ENCODE measurements around the gene HIP1.
"Not testable (repeated sequence)": the region's sequence is repeated elsewhere in the genome, so short reads cannot be mapped to it uniquely, and the experiment has no call there.

Gene HIP1

GRCh38 chr7:75712517-75713361 lies 26.0 kb downstream of the HIP1 start:
- no peak for DNase-seq

GRCh38 chr7:75711656-75712514 lies 26.9 kb downstream of the HIP1 start:
- DNase-seq: no peak

- DNase-seq: no peak
Measured at GRCh38 chr7:75711076-75711475, 27.7 kb downstream of the HIP1 start.

GRCh38 chr7:75704928-75705327 lies 33.8 kb downstream of the HIP1 start:
- no peak for DNase-seq

- DNase-seq: no peak
Measured at GRCh38 chr7:75702515-75702914, 36.2 kb downstream of the HIP1 start.

- no peak for DNase-seq
Measured at GRCh38 chr7:75699993-75700392, 38.7 kb downstream of the HIP1 start.

- DNase-seq: no peak
Measured at GRCh38 chr7:75698358-75698757, 40.4 kb downstream of the HIP1 start.

- DNase-seq: no peak
Measured at GRCh38 chr7:75696263-75697037, 42.3 kb downstream of the HIP1 start.

- DNase-seq: no peak
Measured at GRCh38 chr7:75694638-75695399, 43.9 kb downstream of the HIP1 start.

GRCh38 chr7:75693668-75694067 lies 45.1 kb downstream of the HIP1 start:
- not testable (repeated sequence) for DNase-seq

GRCh38 chr7:75691793-75692543 lies 46.8 kb downstream of the HIP1 start:
- DNase-seq: no peak

- no peak for DNase-seq
Measured at GRCh38 chr7:75690121-75690523, 48.6 kb downstream of the HIP1 start.

GRCh38 chr7:75689246-75690099 lies 49.3 kb downstream of the HIP1 start:
- DNase-seq: no peak

- DNase-seq: no peak
Measured at GRCh38 chr7:75688200-75689136, 50.3 kb downstream of the HIP1 start.

- DNase-seq: no peak
Measured at GRCh38 chr7:75687246-75688088, 51.3 kb downstream of the HIP1 start.

- DNase-seq: no peak
Measured at GRCh38 chr7:75686551-75686950, 52.2 kb downstream of the HIP1 start.

- DNase-seq: not testable (repeated sequence)
Measured at GRCh38 chr7:75682052-75682451, 56.7 kb downstream of the HIP1 start.

- no peak for DNase-seq
Measured at GRCh38 chr7:75679060-75679459, 59.7 kb downstream of the HIP1 start.

Data from CD4-positive, alpha-beta T cell treated with Interleukin-10 for 1 hour (primary cell).